Smooth muscle cell (in vitro differentiated cells): ENCODE measurements around the gene PRSS21. TPM values are rescaled to one million over a fixed set of nuclear protein-coding genes. Genes with fewer than 3 reads are reported as not detected.

Experiments used
- DNase-seq: peaks from one replicate; lab custom pipeline; 2025; ENCODE audit not compliant: unreplicated experiment; lab: John Stamatoyannopoulos, UW
- H2AFZ ChIP-seq: fragments of 200-600 bp; sonication (generic); 2 replicates; pipeline ENCODE4 v1.6.0; 2016; ENCODE audit warnings: antibody characterized with exemption, low read depth, mild to moderate bottlenecking
- H3F3A ChIP-seq: fragments of 200-600 bp; sonication (generic); 2 replicates; pipeline ENCODE4 v1.6.0; 2017; ENCODE audit warnings: antibody characterized with exemption, low read depth
- H3K27ac ChIP-seq: fragments of 200-600 bp; sonication (generic); 2 replicates; pipeline ENCODE4 v1.5.1; 2016; ENCODE audit warnings: low read depth, mild to moderate bottlenecking
- H3K27me3 ChIP-seq: fragments of 200-600 bp; sonication (generic); 2 replicates; pipeline ENCODE4 v1.6.1; 2016; ENCODE audit warnings: low read depth, mild to moderate bottlenecking
- H3K36me3 ChIP-seq: fragments of 200-600 bp; sonication (generic); 2 replicates; pipeline ENCODE4 v1.5.1; 2016; ENCODE audit warnings: low read depth
- H3K4me1 ChIP-seq: fragments of 200-600 bp; sonication (generic); 2 replicates; pipeline ENCODE4 v1.5.1; 2016; ENCODE audit warnings: low read depth
- H3K4me2 ChIP-seq: fragments of 200-600 bp; sonication (generic); 2 replicates; pipeline ENCODE4 v1.6.0; 2016; ENCODE audit warnings: mild to moderate bottlenecking
- H3K4me3 ChIP-seq: fragments of 200-600 bp; sonication (generic); 2 replicates; pipeline ENCODE4 v1.5.1; 2016; ENCODE audit warnings: mild to moderate bottlenecking
- H3K79me2 ChIP-seq: fragments of 200-600 bp; sonication (generic); 2 replicates; pipeline ENCODE4 v1.6.0; 2016; ENCODE audit warnings: low read depth, mild to moderate bottlenecking
- H3K9ac ChIP-seq: fragments of 200-600 bp; sonication (generic); 2 replicates; pipeline ENCODE4 v1.6.0; 2016; ENCODE audit warnings: low read depth
- H3K9me3 ChIP-seq: fragments of 200-600 bp; sonication (generic); replicated peaks from 2 replicates; pipeline ENCODE4 v1.5.1; 2016; ENCODE audit warnings: low read depth
- H4K20me1 ChIP-seq: fragments of 200-600 bp; sonication (generic); 2 replicates; pipeline ENCODE4 v1.6.0; 2016; ENCODE audit warnings: low read depth
- CTCF ChIP-seq: fragments of 200-600 bp; sonication (generic); IDR thresholded peaks from 2 replicates; pipeline ENCODE4 v1.5.1; 2017; ENCODE audit warnings: borderline replicate concordance, mild to moderate bottlenecking, antibody characterized with exemption; ENCODE audit not compliant: insufficient read depth, poor library complexity, severe bottlenecking
- WGBS: methylation state at CpG from one replicate; pipeline ENCODE4 v1.1.7; 2016; ENCODE audit warnings: low lambda C conversion rate; 5-methylcytosine and 5-hydroxymethylcytosine counted together
- polyA plus RNA-seq: library from polyadenylated mRNA; unstranded; fragments of >200 nt; fragmentation: Nextera tagmentation; extraction: Ambion mirVana; gene quantifications from 2 replicates; pipeline ENCODE4 v1.2.1, GENCODE V29; 2016
- total RNA-seq: library from RNA; depleted of rRNA; stranded (reverse); fragments of >200 nt; gene quantifications from 2 replicates; pipeline ENCODE4 v1.2.3, GENCODE V29; 2014

The PRSS21 gene
- total and polyA plus RNA-seq, 2 experiments from 2014 or later = not detected

DNA sequence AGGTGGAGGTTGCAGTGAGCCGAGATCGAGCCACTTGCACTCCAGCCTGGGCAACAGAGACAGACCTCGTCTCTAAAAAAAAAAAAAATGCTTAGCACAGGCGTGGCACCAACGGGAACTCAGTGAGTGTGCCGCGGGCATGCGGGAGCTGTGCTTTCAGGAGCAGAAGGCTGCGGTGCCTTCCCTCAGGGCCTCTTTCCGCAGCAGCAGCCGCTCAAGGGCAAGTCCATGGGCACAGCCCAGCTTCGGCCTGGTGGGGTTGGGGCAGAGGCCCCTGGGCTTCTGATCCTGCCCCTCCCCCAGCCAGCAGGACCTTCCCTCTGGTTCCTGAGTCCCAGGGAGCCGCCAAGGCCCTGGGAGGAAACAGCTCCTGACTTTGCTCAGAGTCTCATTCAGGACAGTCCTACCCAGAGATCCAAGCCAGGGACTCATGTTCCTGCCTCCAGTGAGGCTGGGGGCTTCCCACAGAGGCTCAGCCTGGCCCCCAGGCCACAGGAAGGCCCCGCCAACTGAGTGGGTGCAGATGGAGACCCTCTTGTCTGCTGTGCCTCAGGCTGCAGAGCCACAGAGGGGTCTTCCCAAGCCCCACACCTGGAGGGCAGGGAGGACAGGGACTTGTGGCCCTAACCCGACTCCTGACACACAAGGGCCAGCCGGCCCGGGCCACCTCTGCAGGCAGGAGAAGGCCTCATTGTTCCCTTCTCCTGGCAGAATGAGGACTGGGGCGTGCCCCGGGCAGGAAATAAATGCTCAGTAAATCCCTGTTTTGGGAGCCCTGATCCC, 9.7 kb downstream of the PRSS21 start:
- Histone ChIP-seq H3K9ac (no peak overlapping the region), H3K27ac (no peak overlapping the region), H3K36me3 (no peaks in the 10 kb centered on the region), H3K4me3 (no peak overlapping the region), H4K20me1 (no peaks in the 10 kb centered on the region), H3K9me3 (no peaks in the 10 kb centered on the region), H2AFZ (no peak overlapping the region), H3F3A (no peaks in the 10 kb centered on the region), H3K79me2 (no peaks in the 10 kb centered on the region), H3K4me1 (no peaks in the 10 kb centered on the region), H3K27me3 (no peaks in the 10 kb centered on the region), H3K4me2 (no peak overlapping the region)
- no peak for DNase-seq
- 88% methylated on average over 19 of the region's 19 CpGs for WGBS
- no peak for TF ChIP-seq CTCF

DNA sequence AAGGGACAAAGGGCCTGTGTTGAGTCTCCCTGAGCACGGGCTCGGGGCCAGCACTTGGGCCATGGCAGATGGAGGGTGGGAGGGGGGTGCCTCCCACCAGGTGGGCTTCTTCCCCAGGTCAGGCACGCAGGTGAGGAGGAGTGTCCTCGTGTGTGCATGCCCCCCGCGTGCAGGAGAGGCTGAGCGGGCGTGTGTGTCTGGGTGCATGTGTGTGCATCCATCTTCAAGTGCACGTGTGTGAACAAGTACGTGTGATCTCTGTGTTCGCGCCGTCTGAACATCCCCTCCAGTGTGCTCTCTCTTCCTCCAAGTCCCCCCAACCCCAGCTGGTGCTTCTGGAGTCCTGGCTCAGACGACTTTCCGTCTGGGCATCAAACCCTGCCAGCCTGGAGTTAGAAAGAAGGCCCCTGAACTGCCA, 10.3 kb downstream of the PRSS21 start:
- Histone ChIP-seq H2AFZ (no peak overlapping the region), H4K20me1 (no peaks in the 10 kb centered on the region), H3K27me3 (no peaks in the 10 kb centered on the region), H3K9ac (no peak overlapping the region), H3K27ac (no peak overlapping the region), H3K9me3 (no peaks in the 10 kb centered on the region), H3K4me1 (no peaks in the 10 kb centered on the region), H3K4me3 (no peak overlapping the region), H3F3A (no peaks in the 10 kb centered on the region), H3K36me3 (no peaks in the 10 kb centered on the region), H3K4me2 (no peak overlapping the region), H3K79me2 (no peaks in the 10 kb centered on the region)
- 88% methylated on average over 15 of the region's 15 CpGs for WGBS
- no peak for DNase-seq
- no peak for TF ChIP-seq CTCF

GRCh38 chr16:2827831-2828520, 10.9 kb downstream of the PRSS21 start:
- no peak for TF ChIP-seq CTCF
- no peaks in the 10 kb centered on the region for H3K36me3 ChIP-seq
- no peaks in the 10 kb centered on the region for H3K4me1 ChIP-seq
- no peaks in the 10 kb centered on the region for H3F3A ChIP-seq
- no peaks in the 10 kb centered on the region for H3K27me3 ChIP-seq
- H3K9ac ChIP-seq = no peak overlapping the region
- no peak overlapping the region for H2AFZ ChIP-seq
- H3K4me3 ChIP-seq = no peak overlapping the region
- no peaks in the 10 kb centered on the region for H3K79me2 ChIP-seq
- no peaks in the 10 kb centered on the region for H3K9me3 ChIP-seq
- DNase-seq = no peak
- no peak overlapping the region for H3K4me2 ChIP-seq
- H3K27ac ChIP-seq = no peak overlapping the region
- no peaks in the 10 kb centered on the region for H4K20me1 ChIP-seq
- WGBS = 81% methylated on average over 14 of the region's 14 CpGs

GRCh38 chr16:2828521-2828840, 11.4 kb downstream of the PRSS21 start:
- WGBS = 94% methylated on average over 8 of the region's 8 CpGs
- H3K79me2 ChIP-seq = no peaks in the 10 kb centered on the region
- no peaks in the 10 kb centered on the region for H3F3A ChIP-seq
- no peak for DNase-seq
- no peaks in the 10 kb centered on the region for H3K36me3 ChIP-seq
- no peak for TF ChIP-seq CTCF
- no peaks in the 10 kb centered on the region for H3K4me1 ChIP-seq
- H3K4me3 ChIP-seq = no peak overlapping the region
- H3K9me3 ChIP-seq = no peaks in the 10 kb centered on the region
- no peak overlapping the region for H3K4me2 ChIP-seq
- no peak overlapping the region for H3K27ac ChIP-seq
- H2AFZ ChIP-seq = no peak overlapping the region
- H3K9ac ChIP-seq = no peak overlapping the region
- H4K20me1 ChIP-seq = no peaks in the 10 kb centered on the region
- H3K27me3 ChIP-seq = no peaks in the 10 kb centered on the region
